Brain microvascular endothelial cell (primary cell): ENCODE data around the gene HERC3.

ENCODE experiments used
- DNase-seq: peaks from one replicate; pipeline ENCODE4 v3.0.0-alpha.2; 2020
- H3K27ac ChIP-seq: fragments of 250-450 bp; sonication (Bioruptor Pico); 2 replicates; pipeline ENCODE4 v1.5.1; 2020; ENCODE audit warnings: mild to moderate bottlenecking, moderate library complexity
- H3K27me3 ChIP-seq: fragments of 250-450 bp; sonication (Bioruptor Pico); replicated peaks from 2 replicates; pipeline ENCODE4 v1.5.1; 2020; ENCODE audit warnings: mild to moderate bottlenecking
- H3K36me3 ChIP-seq: fragments of 250-450 bp; sonication (Bioruptor Pico); replicated peaks from 2 replicates; pipeline ENCODE4 v1.5.1; 2020; ENCODE audit warnings: mild to moderate bottlenecking
- H3K4me3 ChIP-seq: 2 replicates; pipeline ENCODE4 v1.5.1; 2011; ENCODE audit warnings: low read depth, mild to moderate bottlenecking, control low read depth, low read length, moderate library complexity
- in situ Hi-C: cut with HindIII; loops from 2 replicates; pipeline ENCODE4 v1.10.0; 2017; ENCODE audit warnings: low sequenced_read_pairs, low pct_ligation_motif_present
- TF ChIP-seq, protein P1 (sequence below): IDR thresholded peaks from 2 replicates; pipeline ENCODE4 v1.5.1; 2011; ENCODE audit warnings: low read depth, mild to moderate bottlenecking, moderate library complexity, low read length, control low read depth, inconsistent platforms; ENCODE audit errors: missing control alignments

The HERC3 gene

DNA sequence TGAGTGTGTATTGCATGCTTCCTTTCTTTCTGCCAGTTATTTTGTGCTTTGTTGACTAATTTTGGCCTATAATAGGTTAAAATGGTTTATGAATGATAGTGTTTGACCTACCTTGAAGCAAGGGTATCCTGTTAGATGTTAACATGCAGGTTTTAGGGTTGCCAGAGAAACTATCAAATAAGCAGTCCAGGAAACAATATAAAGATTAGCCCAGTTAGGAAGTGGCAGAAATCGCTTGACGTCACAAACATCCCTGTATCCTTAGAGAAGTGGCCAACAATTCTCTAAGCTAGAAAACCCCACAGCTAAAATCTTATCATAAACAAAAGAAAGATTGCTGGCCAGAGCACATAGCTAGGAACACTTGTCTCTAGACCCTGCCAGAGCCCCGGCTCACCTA is 101.5 kb downstream of the HERC3 start:
- Histone ChIP-seq H3K36me3 (no peaks in the 10 kb centered on the region), H3K27me3 (no peaks in the 10 kb centered on the region), H3K4me3 (no peak overlapping the region), H3K27ac (no peak overlapping the region)
- TF ChIP-seq, protein P1, sequence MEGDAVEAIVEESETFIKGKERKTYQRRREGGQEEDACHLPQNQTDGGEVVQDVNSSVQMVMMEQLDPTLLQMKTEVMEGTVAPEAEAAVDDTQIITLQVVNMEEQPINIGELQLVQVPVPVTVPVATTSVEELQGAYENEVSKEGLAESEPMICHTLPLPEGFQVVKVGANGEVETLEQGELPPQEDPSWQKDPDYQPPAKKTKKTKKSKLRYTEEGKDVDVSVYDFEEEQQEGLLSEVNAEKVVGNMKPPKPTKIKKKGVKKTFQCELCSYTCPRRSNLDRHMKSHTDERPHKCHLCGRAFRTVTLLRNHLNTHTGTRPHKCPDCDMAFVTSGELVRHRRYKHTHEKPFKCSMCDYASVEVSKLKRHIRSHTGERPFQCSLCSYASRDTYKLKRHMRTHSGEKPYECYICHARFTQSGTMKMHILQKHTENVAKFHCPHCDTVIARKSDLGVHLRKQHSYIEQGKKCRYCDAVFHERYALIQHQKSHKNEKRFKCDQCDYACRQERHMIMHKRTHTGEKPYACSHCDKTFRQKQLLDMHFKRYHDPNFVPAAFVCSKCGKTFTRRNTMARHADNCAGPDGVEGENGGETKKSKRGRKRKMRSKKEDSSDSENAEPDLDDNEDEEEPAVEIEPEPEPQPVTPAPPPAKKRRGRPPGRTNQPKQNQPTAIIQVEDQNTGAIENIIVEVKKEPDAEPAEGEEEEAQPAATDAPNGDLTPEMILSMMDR: no peak
- DNase-seq: no peak
- in situ Hi-C loops: no loop called here

DNA sequence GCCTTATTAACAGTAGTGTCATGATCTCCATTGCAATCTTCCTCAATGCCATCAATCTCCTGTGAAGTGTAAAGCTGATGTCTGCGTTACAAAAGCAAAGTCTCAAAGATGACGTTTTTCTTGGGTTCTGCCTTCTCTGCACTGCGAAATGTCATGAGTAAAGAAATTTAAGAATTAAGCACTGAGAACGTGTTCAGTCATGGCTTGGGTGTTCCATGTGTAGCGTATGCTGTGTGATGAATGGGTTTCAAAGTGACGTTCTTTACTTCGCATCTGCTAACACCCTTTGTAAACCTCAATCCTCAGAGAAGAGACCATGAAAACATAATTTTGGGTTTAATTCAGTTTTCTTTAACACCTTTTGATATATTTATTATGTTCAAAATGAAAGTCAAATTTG is 104.3 kb downstream of the HERC3 start:
- Histone ChIP-seq H3K36me3 (no peaks in the 10 kb centered on the region), H3K27ac (no peak overlapping the region), H3K27me3 (no peaks in the 10 kb centered on the region), H3K4me3 (peak overlapping the region; percentile 69)
- in situ Hi-C loops: no loop called here
- TF ChIP-seq, protein P1: no peak
- no peak for DNase-seq

DNA sequence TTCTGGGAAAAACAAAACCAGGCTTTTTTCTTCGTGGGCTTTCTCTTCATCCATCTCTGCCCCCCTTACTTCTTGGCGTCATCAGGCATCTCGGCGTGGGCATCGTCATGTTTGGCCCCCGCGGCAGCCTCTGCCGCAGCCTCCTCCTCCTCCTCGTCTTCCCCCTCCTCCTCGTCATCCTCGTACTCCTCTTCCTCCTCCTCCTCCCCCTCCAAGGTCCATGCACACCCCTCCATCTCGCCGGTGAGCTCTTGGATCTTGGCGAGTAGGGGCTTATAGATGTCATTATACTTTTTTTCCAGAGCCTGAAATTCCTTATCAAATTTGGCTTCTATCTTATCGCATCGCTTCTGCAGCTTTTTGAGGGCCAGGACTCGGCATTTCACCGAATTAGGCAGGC is 104.9 kb downstream of the HERC3 start:
- Histone ChIP-seq H3K27me3 (no peaks in the 10 kb centered on the region), H3K27ac (peak overlapping the region; percentile 43), H3K4me3 (peak overlapping the region; percentile 69), H3K36me3 (no peaks in the 10 kb centered on the region)
- TF ChIP-seq, protein P1: no peak
- in situ Hi-C loops: no loop called here
- DNase-seq: no peak

GRCh38 chr4:88697588-88698329 is 105.5 kb downstream of the HERC3 start, which contains the start of gene NAP1L5:
Gene NAP1L5, minus strand, starts transcription at chr4:88697829. Its CDS starts 75 bp downstream, at chr4:88697754.
- in situ Hi-C loops: no loop called here
- Histone ChIP-seq H3K27me3 (no peaks in the 10 kb centered on the region), H3K36me3 (no peaks in the 10 kb centered on the region), H3K4me3 (peak within 1 kb of the TSS; percentile 69), H3K27ac (peak within 1 kb of the TSS; percentile 43)
- TF ChIP-seq, protein P1: no peak
- DNase-seq: peak; percentile 65

DNA sequence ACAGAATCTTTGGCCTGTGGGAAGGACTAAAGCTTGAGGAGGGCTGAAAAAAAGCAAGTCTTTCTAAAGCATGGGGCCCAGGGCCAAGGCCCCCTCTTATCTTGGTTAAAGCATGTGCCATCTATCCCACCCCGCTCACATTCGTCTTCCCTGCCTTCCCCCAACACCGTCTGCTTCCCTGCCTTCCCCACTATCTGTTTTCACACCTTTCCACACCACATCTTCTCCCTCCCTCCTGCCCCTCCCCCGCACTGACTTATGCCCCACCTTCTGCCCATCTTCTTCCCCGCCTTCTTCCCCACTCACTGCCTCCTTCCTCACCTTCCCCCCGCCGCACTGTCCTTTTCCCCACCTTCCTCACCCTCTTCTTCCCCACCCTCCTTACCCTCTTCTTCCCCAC is 106.2 kb downstream of the HERC3 start:
- in situ Hi-C loops: no loop called here

More for the DNA sequence above, 106.2 kb downstream of the HERC3 start:
- TF ChIP-seq, protein P1: no peak
- Histone ChIP-seq H3K4me3 (no peak overlapping the region), H3K27ac (no peak overlapping the region), H3K27me3 (no peaks in the 10 kb centered on the region), H3K36me3 (no peaks in the 10 kb centered on the region)
- DNase-seq: no peak
